AG09309 (cell line): ENCODE data around the gene TRIM5.
"Not testable (repeated sequence)": the region's sequence is repeated elsewhere in the genome, so short reads cannot be mapped to it uniquely, and the experiment has no call there.

ENCODE experiments used
- DNase-seq: peaks from one replicate; pipeline ENCODE4 v3.0.0-alpha.2; 2010; ENCODE audit warnings: low read depth
- H3K4me3 ChIP-seq: 2 replicates; pipeline ENCODE4 v1.5.1; 2011; ENCODE audit warnings: mild to moderate bottlenecking, low read depth, low read length, moderate library complexity; ENCODE audit not compliant: control insufficient read depth
- CTCF ChIP-seq: IDR thresholded peaks from 2 replicates; pipeline ENCODE4 v1.5.1; 2011; ENCODE audit warnings: mild to moderate bottlenecking, low read depth, low read length, inconsistent platforms; ENCODE audit not compliant: insufficient read depth, control insufficient read depth; ENCODE audit errors: missing control alignments

TRIM5 gene, protein sequence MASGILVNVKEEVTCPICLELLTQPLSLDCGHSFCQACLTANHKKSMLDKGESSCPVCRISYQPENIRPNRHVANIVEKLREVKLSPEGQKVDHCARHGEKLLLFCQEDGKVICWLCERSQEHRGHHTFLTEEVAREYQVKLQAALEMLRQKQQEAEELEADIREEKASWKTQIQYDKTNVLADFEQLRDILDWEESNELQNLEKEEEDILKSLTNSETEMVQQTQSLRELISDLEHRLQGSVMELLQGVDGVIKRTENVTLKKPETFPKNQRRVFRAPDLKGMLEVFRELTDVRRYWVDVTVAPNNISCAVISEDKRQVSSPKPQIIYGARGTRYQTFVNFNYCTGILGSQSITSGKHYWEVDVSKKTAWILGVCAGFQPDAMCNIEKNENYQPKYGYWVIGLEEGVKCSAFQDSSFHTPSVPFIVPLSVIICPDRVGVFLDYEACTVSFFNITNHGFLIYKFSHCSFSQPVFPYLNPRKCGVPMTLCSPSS

DNA sequence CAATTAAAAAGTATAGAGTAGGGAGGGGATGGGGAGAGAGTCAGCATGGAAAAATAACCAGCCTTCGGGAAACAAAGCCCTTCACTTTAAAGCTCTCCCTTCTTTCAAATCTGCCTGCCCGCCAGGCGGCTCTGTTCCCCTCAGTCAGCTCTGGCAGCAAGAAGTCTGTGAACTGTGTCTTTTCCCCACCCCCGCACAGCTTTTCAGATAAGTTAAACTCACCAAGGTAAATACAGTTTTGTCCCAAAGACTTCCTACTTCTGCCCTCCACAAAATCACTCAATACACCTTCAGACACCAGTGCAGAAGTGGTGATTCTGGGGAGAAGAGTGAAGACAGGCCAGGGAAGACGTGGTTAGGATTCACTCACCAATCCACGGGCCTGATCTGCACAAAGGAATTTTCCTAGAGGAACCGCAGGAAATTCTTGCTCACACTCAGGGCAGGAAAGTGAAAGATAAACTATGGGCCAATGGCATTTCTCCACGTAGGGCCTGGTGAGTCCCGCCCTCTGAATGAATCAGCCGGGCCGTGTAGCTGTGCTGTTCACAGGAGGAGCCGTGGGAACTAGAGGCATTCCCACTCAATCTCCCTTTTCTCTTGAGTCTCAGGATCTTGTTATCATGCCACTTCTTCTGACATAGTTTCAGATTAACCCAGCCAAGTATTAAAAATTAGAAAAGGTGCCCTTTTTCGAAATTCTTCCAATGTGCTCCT, at the start of gene TRIM5:
Gene TRIM5, minus strand, starts transcription at position 429 of the 717 bp plus-strand sequence. CDS start 4,897 bp downstream, outside the sequence.
- H3K4me3 ChIP-seq = peak within 1 kb of the TSS; percentile 47
- peak; percentile 95 for DNase-seq
- peak; percentile 73 for TF ChIP-seq CTCF

DNA sequence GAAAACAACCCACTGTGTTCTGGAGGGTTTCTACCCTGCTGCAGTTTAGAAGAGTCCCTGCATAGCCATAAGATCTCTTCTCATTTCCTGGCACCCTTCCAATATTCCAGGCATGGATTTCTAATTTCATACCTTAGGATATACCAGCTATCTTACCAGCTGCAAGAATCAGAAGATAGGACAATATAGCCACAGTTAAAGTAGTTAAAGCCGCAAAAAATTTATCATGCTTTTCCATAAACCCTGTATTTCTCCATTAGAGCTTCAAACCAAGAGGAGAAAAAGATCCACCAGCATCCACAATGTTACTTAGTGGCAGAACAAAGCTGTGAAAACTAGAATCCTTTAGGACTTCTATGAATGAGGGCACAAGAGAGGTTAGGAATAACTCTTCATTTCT, 42.8 kb upstream of the TRIM5 start:
- DNase-seq = no peak
- TF ChIP-seq CTCF = no peak
- H3K4me3 ChIP-seq = no peak overlapping the region

- TF ChIP-seq CTCF = no peak
- H3K4me3 ChIP-seq = no peak overlapping the region
- DNase-seq = no peak
These were observed 41.5 kb upstream of the TRIM5 start for GRCh38 chr11:5726351-5726750.

- DNase-seq = no peak
- H3K4me3 ChIP-seq = no peak overlapping the region
- TF ChIP-seq CTCF = no peak
These were observed 37.7 kb upstream of the TRIM5 start for GRCh38 chr11:5722622-5723021.

- no peak for TF ChIP-seq CTCF
- H3K4me3 ChIP-seq = no peak overlapping the region
- DNase-seq = no peak
These were observed 35.0 kb upstream of the TRIM5 start for GRCh38 chr11:5719703-5720495.

DNA sequence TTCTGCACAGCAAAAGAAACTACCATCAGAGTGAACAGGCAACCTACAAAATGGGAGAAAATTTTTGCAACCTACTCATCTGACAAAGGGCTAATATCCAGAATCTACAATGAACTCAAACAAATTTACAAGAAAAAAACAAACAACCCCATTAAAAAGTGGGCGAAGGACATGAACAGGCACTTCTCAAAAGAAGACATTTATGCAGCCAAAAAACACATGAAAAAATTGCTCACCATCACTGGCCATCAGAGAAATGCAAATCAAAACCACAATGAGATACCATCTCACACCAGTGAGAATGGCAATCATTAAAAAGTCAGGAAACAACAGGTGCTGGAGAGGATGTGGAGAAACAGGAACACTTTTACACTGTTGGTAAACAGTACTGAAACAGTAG, 31.6 kb upstream of the TRIM5 start:
- not testable (repeated sequence) for H3K4me3 ChIP-seq, DNase-seq

DNA sequence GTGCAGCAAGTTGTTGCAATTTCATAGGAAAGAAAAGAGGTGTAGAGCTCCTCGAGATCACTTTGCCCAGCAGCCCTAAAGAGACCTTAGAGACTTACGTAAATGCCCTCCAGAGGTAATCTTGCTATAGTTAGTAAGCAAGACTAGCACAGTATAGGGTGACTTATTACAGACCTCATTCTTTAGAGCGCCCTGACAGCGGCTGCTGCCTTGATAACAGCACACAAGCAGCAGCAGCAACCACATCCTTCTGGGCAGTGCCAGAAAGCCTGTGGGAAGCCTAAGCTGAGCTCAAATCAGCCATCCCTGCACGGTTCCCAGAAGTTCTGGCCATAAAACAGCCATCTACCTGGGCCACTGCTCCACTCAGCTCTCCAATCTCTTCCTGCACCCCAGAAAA, 28.8 kb upstream of the TRIM5 start:
- DNase-seq = no peak
- no peak for TF ChIP-seq CTCF
- no peak overlapping the region for H3K4me3 ChIP-seq
